GM10266 (cell line): ENCODE results near the gene SLC31A1.
"Not testable (repeated sequence)": the region's sequence is repeated elsewhere in the genome, so short reads cannot be mapped to it uniquely, and the experiment has no call there.

Experiments
- DNase-seq: peaks from one replicate; pipeline ENCODE4 v3.0.0; 2012; ENCODE audit errors: extremely low spot score
- TF ChIP-seq, protein P1 (sequence below): IDR thresholded peaks from 2 replicates; pipeline ENCODE4 v1.5.1; 2012; ENCODE audit warnings: mild to moderate bottlenecking, low read depth; ENCODE audit not compliant: control insufficient read depth, insufficient read depth; ENCODE audit errors: missing control alignments

Gene SLC31A1

DNA sequence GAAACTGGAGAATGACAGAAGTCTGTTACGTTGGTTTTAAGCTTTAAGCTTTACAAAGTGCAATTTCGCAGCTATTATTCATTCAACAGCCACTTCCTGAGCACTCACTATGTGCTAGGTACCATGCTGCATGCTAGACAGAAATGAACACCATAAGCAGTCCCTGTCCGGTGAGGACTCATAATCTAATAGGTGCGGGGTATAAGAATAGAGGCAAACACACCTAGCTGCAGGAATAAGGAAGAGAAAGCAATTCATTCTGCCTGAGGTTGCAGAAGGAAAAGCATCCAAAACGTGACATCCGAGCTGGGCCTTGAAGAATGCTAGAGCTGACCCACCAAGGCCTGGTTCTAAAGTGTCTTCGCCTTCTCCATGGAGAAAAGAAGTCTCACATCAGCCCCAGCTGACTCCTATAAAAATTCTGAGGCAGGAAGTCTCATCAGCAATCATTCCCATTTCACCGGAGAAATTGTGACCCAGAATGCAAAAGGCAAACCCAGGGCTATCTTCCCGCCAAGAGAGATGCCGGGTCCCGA lies 809 bp upstream of the SLC31A1 start:
- no peak for DNase-seq
- TF ChIP-seq, protein P1, sequence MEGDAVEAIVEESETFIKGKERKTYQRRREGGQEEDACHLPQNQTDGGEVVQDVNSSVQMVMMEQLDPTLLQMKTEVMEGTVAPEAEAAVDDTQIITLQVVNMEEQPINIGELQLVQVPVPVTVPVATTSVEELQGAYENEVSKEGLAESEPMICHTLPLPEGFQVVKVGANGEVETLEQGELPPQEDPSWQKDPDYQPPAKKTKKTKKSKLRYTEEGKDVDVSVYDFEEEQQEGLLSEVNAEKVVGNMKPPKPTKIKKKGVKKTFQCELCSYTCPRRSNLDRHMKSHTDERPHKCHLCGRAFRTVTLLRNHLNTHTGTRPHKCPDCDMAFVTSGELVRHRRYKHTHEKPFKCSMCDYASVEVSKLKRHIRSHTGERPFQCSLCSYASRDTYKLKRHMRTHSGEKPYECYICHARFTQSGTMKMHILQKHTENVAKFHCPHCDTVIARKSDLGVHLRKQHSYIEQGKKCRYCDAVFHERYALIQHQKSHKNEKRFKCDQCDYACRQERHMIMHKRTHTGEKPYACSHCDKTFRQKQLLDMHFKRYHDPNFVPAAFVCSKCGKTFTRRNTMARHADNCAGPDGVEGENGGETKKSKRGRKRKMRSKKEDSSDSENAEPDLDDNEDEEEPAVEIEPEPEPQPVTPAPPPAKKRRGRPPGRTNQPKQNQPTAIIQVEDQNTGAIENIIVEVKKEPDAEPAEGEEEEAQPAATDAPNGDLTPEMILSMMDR, result no peak

DNA sequence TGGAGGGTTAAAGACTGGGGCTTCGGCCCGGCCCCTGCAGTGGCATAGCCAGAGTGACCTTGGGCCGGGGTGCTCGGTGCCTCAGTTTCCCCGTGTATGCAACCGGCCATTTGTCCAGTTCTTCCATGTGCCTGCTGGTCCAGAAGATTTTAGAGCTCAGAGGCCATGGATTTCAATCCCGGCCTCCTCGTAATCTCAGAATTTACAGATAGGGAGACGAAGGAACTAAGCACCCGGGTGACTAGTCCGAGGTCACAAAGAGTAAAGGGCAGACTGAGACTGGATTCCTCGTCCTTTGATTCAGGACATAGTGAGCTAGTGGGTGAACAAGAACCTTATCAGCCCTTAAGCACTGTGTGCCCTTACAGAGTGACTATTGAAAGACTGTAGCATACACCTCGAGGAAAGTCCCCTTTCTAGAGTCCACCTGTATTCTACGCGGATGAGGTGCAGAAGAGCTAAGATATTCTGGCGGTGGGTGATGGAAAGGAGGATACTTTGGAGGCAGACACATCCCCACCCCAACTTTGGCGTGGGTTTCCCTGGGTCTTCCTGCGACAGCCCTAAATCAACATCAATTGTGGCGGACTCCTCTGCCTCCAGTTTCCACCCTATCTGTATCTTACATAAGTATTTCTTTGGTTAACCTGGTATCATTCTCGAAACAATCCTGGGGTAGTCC lies 597 bp downstream of the SLC31A1 start:
- no peak for DNase-seq
- TF ChIP-seq, protein P1, result no peak

DNA sequence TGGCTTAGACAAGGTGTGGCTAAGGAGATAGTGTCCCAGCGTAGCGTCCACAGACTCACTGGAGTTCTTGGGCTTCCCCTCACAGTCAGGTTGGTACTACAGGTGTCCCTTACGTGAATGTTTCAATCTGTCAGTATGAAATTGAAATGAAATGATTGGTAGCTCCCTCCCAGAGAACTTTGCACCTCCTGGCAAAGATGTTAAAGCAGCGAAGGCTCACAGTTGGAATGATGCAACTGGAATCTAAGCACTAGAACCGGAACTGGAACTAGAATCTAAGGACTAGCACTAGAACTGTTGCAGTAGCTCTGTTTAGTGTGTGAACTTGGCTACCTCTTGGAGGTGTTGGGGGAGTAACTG lies 1.1 kb downstream of the SLC31A1 start:
- no peak for DNase-seq
- TF ChIP-seq, protein P1, result no peak

DNA sequence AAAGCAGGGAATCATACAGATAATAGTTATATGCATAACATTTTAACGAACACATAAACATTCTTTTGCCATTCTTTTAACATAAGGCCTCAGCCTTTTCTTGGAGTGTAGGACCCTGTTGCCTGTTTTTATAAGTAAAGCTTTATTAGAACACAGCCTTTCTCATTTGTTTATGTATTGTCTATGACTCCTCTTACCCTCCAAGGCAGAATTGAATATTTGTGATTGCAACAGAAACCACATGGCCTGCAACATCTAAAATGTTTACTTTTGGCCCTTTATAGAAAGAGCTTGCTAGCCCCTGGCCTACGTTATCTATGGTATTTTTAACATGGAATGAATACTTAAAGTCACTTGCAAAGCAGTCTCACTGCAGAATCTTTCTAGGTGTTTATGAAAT lies 2.6 kb downstream of the SLC31A1 start:
- DNase-seq, result no peak
- TF ChIP-seq, protein P1, result no peak

DNA sequence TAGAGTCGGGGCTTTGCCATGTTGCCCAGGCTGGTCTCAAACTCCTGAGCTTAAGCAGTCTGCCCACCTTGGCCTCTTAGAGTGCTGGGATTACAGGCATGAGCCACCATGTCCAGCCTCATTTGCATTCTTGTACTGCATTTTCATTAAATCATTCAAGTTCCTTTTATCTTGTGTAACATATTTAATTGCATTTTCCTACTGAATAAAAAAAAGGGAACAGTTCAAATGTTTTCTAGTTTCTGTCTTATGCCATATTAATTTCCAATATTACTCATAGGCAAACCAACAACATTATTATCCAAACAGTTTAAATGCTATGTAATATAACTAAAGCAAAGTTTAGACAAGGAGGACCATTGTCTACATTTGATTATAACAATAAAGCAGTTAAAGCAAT lies 6.1 kb downstream of the SLC31A1 start:
- TF ChIP-seq, protein P1, result no peak
- DNase-seq, result no peak

DNA sequence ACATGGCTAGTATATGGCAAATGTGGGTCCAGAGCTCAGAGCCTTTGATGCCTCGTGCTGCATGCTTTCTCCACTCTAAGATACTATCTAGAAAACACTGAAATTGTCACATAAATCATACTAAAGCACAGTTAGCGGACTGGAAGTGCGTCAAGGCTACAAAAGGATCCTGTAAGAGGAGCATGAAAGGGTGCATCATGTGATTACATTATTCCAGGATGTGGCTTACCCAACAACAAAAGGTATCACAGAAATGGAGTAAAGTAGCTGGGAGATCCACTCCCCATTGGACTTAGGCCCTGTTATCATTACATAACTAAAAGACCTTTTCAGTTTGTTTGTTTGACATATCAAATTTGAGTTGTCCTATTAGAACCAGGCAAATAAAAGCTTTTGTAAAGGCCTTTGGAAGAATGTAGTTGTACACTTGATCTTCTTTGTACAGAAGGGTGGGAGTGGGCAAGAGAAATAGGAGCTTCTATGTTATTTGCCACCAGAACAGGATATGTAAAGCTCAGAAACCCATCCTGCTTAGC lies 6.9 kb downstream of the SLC31A1 start:
- TF ChIP-seq, protein P1, result no peak
- DNase-seq, result no peak

DNA sequence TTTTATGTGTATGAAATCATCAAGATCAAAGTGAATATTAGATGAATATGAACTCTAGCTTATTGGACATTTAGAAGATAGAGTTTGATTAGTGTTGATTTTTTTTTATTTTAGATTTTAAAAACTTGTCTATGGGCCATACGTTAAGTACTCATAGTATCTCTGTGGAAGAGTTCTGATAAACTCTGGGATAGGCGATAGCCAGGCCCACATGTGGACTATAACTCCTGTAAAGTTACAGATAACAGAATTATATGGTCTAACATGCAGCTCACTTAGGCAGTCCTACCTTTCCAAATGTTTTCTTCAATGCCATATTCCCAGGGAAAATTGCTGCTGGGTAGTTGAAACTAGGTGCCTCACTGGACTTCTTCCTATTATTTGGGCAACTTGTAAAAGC lies 10.4 kb downstream of the SLC31A1 start:
- no peak for DNase-seq
- TF ChIP-seq, protein P1, result no peak

DNA sequence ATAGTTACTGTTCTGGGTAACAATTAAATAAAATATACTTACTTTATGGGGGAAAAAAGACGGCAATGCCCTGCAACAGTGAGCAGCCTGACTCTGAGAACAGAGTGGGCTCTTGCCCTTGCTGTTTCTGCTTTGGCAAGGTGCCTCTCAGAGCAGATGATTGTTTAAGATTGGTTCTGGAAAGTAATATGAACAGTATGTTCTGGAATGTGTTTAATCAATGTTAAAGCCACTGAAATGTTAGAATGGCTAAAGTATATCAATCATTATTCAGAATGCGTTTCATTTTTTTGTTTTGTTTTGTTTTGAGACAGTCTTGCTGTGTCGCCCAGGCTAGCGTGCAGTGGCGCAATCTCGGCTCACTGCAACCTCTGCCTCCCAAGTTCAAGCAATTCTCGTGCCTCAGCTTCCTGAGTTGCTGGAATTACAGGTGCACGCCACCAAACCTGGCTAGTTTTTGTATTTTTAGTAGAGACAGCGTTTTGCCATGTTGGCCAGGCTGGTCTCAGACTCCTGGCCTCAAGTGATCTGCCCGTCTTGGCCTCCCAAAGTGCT lies 14.4 kb downstream of the SLC31A1 start:
- not testable (repeated sequence) for DNase-seq
